SK-N-SH treated with all-trans-retinoic acid at 6 μM for 48 hours (cell line): ENCODE measurements around the gene TSPAN33.

Experiments
- TOX ChIP-seq: fragments of 250-450 bp; sonication (Bioruptor Pico); IDR thresholded peaks from 2 replicates; pipeline ENCODE4 v1.8.0; 2021; ENCODE audit warnings: mild to moderate bottlenecking, moderate library complexity, borderline replicate concordance
- TSHZ2 ChIP-seq: fragments of 250-450 bp; sonication (Bioruptor Pico); IDR thresholded peaks from 2 replicates; pipeline ENCODE4 v1.5.0; 2020; ENCODE audit warnings: mild to moderate bottlenecking, moderate library complexity

- TF ChIP-seq TSHZ2 (CRISPR knock-in tag) (no peak), TOX (no peak)
Measured at GRCh38 chr7:129143724-129144094, 798 bp upstream of the TSPAN33 start.
